ENCODE data around the gene MUC7.
"Not testable (repeated sequence)": the region's sequence is repeated elsewhere in the genome, so short reads cannot be mapped to it uniquely, and the experiment has no call there.

The MUC7 gene

DNA sequence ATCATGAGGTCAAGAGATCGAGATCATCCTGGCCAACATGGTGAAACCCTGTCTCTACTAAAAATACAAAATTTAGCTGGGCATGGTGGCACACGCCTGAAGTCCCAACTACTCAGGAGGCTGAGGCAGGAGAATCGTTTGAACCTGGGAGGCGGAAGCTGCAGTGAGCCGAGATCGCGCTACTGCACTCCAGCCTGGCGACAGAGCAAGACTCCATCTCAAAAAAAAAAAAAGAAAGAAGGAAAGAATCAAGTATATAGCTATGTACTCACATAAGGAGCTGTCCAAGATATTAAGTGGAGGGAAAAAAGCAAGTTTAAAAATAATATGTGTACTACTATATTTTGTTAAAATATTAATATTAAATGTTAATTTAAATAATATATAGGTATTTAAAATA, 29.8 kb downstream of the MUC7 start:
- not testable (repeated sequence) for H3K4me1 ChIP-seq (ENCODE audit: insufficient read depth, low read length); H3K27me3 ChIP-seq (ENCODE audit: insufficient read depth, low read length); H3K36me3 ChIP-seq (ENCODE audit: insufficient read depth, low read length); H3K27ac ChIP-seq (ENCODE audit: low read depth, low read length); H3K9me3 ChIP-seq (ENCODE audit: insufficient read depth, low read depth, low read length); H3K9ac ChIP-seq (ENCODE audit: low read depth, low read length); H3K4me3 ChIP-seq (ENCODE audit: low read length)
- WGBS = 88% methylated on average over 6 of the region's 8 CpGs

DNA sequence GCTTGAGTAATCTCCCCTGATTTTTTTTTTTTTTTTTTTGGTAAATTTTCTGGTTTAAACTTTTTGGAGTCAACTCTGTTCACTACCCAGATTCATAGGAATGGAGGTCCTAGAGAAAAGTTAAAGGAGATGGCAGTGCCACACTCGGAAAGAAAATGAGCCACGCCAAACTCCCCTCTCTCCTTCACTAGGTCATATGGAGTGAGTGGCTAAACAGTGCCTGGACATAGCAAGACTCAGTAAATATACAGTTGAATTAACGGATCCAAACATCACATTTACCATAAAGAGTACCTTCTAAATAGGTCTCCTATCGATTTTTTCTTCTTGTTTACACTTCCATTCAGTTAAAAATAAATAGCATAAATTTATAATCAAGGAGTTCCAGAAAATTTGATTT, 32.7 kb downstream of the MUC7 start:
- no peaks in the 10 kb centered on the region for H3K9me3 ChIP-seq (ENCODE audit: insufficient read depth, low read depth, low read length)
- H3K27me3 ChIP-seq (ENCODE audit: insufficient read depth, low read length) = no peaks in the 10 kb centered on the region
- H3K4me3 ChIP-seq (ENCODE audit: low read length) = no peak overlapping the region
- no peaks in the 10 kb centered on the region for H3K4me1 ChIP-seq (ENCODE audit: insufficient read depth, low read length)
- no peak overlapping the region for H3K9ac ChIP-seq (ENCODE audit: low read depth, low read length)
- WGBS = 76% methylated on average over 3 of the region's 4 CpGs
- H3K27ac ChIP-seq (ENCODE audit: low read depth, low read length) = no peak overlapping the region
- no peaks in the 10 kb centered on the region for H3K36me3 ChIP-seq (ENCODE audit: insufficient read depth, low read length)

DNA sequence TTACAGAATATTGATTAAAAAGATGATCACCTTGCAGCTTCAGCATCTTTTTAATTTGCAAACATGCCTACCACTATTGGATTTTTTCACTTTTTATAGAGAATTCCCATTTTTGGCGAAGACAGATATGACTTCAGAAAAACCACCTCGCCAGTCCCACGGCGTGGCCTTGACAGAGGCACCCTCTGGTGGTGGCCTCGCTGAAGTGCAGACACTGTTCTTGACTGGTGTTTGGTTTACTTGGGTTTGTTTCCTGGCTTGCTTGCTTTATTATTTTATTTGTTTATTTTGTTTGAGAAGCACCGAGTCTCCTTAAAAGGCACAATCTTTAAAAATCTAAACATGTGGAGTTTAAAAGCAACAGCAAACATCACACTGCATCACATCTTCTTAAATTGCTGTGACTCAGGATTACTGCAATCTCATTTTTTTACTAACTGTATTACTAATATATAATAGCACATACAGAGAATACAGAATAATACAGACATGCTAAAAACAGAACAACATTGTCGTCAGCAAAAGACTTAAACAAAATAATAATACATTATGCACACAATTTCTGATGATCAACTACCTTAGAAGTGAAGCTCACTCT, 33.3 kb downstream of the MUC7 start:
- H3K4me1 ChIP-seq (ENCODE audit: insufficient read depth, low read length) = no peaks in the 10 kb centered on the region
- H3K27me3 ChIP-seq (ENCODE audit: insufficient read depth, low read length) = no peaks in the 10 kb centered on the region
- H3K9me3 ChIP-seq (ENCODE audit: insufficient read depth, low read depth, low read length) = no peaks in the 10 kb centered on the region
- H3K9ac ChIP-seq (ENCODE audit: low read depth, low read length) = no peak overlapping the region
- H3K36me3 ChIP-seq (ENCODE audit: insufficient read depth, low read length) = no peaks in the 10 kb centered on the region
- no peak overlapping the region for H3K4me3 ChIP-seq (ENCODE audit: low read length)
- 11% methylated on average over 7 of the region's 7 CpGs for WGBS
- no peak overlapping the region for H3K27ac ChIP-seq (ENCODE audit: low read depth, low read length)

DNA sequence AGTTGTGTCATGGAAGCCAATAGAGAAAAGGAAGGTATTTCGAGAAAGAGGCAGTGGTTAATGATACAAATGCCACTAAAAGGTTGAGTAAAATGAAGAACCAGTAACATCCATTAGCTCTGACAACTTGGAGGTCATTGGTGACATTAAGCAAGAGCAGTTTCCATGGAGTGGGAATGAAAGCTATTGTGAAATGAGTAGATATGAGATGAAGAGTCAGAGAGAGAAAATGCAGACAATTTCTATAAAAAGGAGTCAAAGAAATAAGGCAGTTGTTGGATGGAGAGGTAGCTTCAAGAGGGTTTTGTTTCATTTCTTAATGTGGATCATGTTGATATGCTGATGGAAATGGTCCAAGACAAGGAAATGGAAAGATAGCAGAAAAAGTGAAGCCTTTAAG, 36.8 kb downstream of the MUC7 start:
- no peak overlapping the region for H3K9ac ChIP-seq (ENCODE audit: low read depth, low read length)
- no peaks in the 10 kb centered on the region for H3K4me1 ChIP-seq (ENCODE audit: insufficient read depth, low read length)
- 63% methylated on average over 1 of the region's 1 CpG for WGBS
- no peaks in the 10 kb centered on the region for H3K9me3 ChIP-seq (ENCODE audit: insufficient read depth, low read depth, low read length)
- no peaks in the 10 kb centered on the region for H3K36me3 ChIP-seq (ENCODE audit: insufficient read depth, low read length)
- no peak overlapping the region for H3K4me3 ChIP-seq (ENCODE audit: low read length)
- H3K27me3 ChIP-seq (ENCODE audit: insufficient read depth, low read length) = no peaks in the 10 kb centered on the region
- H3K27ac ChIP-seq (ENCODE audit: low read depth, low read length) = no peak overlapping the region

DNA sequence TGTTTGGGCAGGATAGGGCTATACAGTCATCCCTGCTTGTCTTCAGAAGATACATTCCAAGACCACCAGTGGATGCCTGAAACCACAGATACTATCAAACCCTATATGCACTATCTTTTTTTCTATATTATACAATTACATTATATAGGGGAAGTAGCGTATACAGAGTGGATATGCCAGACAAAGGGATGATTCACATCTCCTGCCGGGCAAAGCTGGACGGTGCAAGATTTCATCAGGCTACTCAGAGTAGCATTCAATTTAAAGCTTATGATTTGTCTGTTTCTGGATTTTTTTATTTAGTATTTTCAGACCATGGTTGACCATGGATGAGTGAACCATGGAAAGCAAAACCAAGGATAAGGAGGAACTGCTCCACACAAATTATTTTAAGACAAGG, 39.4 kb downstream of the MUC7 start:
- no peak overlapping the region for H3K27ac ChIP-seq (ENCODE audit: low read depth, low read length)
- H3K9me3 ChIP-seq (ENCODE audit: insufficient read depth, low read depth, low read length) = no peaks in the 10 kb centered on the region
- no peaks in the 10 kb centered on the region for H3K27me3 ChIP-seq (ENCODE audit: insufficient read depth, low read length)
- no peak overlapping the region for H3K4me3 ChIP-seq (ENCODE audit: low read length)
- H3K36me3 ChIP-seq (ENCODE audit: insufficient read depth, low read length) = no peaks in the 10 kb centered on the region
- 89% methylated on average over 3 of the region's 3 CpGs for WGBS
- no peaks in the 10 kb centered on the region for H3K4me1 ChIP-seq (ENCODE audit: insufficient read depth, low read length)
- no peak overlapping the region for H3K9ac ChIP-seq (ENCODE audit: low read depth, low read length)

DNA sequence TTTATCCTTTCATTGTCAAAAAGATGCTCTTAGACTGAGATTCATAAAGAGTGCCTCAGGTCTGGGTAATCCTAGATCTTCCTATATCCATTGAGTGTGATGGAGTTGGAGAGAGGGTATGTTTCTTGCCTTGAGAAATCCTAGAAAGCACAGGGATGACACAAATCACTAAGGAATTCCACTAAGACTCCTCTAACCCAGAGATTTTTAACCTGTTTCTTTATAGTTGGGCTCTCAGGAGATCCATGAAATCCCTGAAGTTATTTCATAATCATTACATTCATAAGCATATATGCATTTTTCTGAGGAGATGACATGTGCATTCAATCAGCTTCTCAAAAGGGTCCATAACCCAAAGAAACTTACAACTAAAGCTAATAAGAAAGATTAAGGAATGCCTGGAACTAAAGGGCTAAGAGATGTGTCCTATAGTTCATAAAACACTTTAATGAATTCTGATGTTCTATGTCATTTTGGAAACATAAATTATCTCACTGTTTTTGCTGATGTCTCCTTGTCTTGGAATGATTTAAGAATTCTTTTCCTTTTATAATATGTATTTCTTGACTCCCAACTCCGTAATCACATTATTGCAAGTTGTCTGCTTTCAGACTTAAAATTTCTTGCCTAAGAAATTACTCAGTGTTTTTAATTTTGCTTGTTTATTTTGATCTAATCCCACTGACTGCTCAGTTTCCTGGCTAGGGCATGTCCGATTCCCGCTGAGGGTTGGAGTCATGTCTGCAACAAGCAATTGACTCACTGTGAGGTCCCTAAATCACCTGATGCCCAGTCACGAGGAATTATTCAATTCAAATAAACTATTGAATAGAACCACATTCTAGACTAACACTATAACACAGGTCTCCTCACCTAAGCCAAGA, 43.6 kb downstream of the MUC7 start:
- Histone ChIP-seq H3K9me3 (ENCODE audit: insufficient read depth, low read depth, low read length) (no peaks in the 10 kb centered on the region), H3K4me3 (ENCODE audit: low read length) (no peak overlapping the region), H3K27me3 (ENCODE audit: insufficient read depth, low read length) (no peaks in the 10 kb centered on the region), H3K36me3 (ENCODE audit: insufficient read depth, low read length) (no peaks in the 10 kb centered on the region), H3K27ac (ENCODE audit: low read depth, low read length) (no peak overlapping the region), H3K4me1 (ENCODE audit: insufficient read depth, low read length) (no peaks in the 10 kb centered on the region), H3K9ac (ENCODE audit: low read depth, low read length) (no peak overlapping the region)
- 91% methylated on average over 4 of the region's 4 CpGs for WGBS

DNA sequence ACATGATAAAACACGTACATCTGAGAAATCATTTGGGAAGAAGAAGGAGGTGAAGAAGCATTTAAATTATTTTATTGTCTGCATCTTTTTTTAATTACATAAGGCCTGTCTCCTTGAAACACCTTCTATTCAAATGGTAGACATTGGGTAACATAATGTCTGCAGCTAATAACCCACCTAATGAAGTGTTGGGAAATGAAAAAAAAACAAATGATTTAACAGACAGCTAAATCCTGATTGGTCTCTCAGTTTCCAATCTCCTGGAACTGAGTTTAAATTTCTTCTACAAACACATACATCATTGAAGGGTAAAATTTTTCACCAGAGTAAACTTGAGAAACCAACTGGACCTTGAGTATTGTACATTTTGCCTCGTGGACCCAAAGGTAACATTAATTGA, 46.3 kb downstream of the MUC7 start, which contains the start of gene AMTN:
Gene AMTN, plus strand, starts transcription at position 301 of the 400 bp plus-strand sequence. CDS start 209 bp downstream, outside the sequence.
- Histone ChIP-seq H3K27me3 (ENCODE audit: insufficient read depth, low read length) (no peaks in the 10 kb centered on the region), H3K4me1 (ENCODE audit: insufficient read depth, low read length) (no peaks in the 10 kb centered on the region), H3K36me3 (ENCODE audit: insufficient read depth, low read length) (no peaks in the 10 kb centered on the region), H3K9ac (ENCODE audit: low read depth, low read length) (no peak within 1 kb of the TSS), H3K27ac (ENCODE audit: low read depth, low read length) (no peak within 1 kb of the TSS), H3K9me3 (ENCODE audit: insufficient read depth, low read depth, low read length) (no peaks in the 10 kb centered on the region), H3K4me3 (ENCODE audit: low read length) (no peak within 1 kb of the TSS)
- 100% methylated on average over 1 of the region's 2 CpGs for WGBS

DNA sequence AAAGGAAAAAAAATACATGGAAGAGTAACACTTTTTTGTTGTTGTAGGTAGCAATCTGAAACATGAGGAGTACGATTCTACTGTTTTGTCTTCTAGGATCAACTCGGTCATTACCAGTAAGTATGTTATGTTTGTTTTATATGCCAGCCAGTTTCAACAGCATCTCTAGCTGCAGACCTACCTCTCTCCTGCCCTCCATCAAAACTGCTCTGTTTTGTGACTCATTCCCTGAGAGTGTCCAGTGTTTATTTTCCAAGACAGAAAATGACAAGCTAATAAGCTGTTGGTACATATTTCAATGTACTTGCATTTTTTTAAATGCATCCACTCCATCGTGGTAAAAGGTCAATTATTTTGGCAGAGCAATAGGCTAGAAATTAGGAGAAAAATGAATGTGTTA, 46.7 kb downstream of the MUC7 start:
- Histone ChIP-seq H3K4me3 (ENCODE audit: low read length) (no peak overlapping the region), H3K9ac (ENCODE audit: low read depth, low read length) (no peak overlapping the region), H3K27ac (ENCODE audit: low read depth, low read length) (no peak overlapping the region), H3K9me3 (ENCODE audit: insufficient read depth, low read depth, low read length) (no peaks in the 10 kb centered on the region), H3K4me1 (ENCODE audit: insufficient read depth, low read length) (no peaks in the 10 kb centered on the region), H3K36me3 (ENCODE audit: insufficient read depth, low read length) (no peaks in the 10 kb centered on the region), H3K27me3 (ENCODE audit: insufficient read depth, low read length) (no peaks in the 10 kb centered on the region)
- 90% methylated on average over 3 of the region's 3 CpGs for WGBS

DNA sequence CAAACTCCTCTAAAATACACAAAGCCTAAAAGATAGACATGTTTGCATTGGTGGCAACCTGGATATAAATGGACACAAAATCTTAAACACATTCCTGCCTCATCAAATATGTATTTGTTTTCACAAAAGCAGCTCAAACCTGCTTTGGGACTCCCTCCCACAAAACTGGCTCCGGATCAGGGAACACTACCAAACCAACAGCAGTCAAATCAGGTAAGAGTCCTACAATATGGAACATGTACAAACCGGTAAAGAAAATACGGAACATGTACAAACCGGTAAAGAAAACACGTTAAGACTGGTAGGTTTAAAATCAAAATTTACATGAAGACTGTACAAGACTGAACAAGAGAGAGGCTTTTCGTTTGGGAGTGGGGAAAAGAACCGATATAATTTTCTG, 50.6 kb downstream of the MUC7 start:
- Histone ChIP-seq H3K9ac (ENCODE audit: low read depth, low read length) (no peak overlapping the region), H3K27me3 (ENCODE audit: insufficient read depth, low read length) (no peaks in the 10 kb centered on the region), H3K36me3 (ENCODE audit: insufficient read depth, low read length) (no peaks in the 10 kb centered on the region), H3K4me1 (ENCODE audit: insufficient read depth, low read length) (no peaks in the 10 kb centered on the region), H3K4me3 (ENCODE audit: low read length) (no peak overlapping the region), H3K27ac (ENCODE audit: low read depth, low read length) (no peak overlapping the region), H3K9me3 (ENCODE audit: insufficient read depth, low read depth, low read length) (no peaks in the 10 kb centered on the region)
- 87% methylated on average over 7 of the region's 7 CpGs for WGBS

DNA sequence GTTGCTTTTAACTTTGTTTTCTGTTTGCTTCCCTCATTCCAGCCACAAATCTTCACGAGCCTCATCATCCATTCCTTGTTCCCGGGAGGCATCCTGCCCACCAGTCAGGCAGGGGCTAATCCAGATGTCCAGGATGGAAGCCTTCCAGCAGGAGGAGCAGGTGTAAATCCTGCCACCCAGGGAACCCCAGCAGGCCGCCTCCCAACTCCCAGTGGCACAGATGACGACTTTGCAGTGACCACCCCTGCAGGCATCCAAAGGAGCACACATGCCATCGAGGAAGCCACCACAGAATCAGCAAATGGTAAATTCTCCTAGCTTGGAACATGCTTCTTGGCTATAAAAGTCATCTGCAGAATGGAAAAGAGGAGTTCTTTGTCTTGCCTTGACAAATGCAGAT, 59.0 kb downstream of the MUC7 start:
- H3K27me3 ChIP-seq (ENCODE audit: insufficient read depth, low read length) = no peaks in the 10 kb centered on the region
- no peak overlapping the region for H3K4me3 ChIP-seq (ENCODE audit: low read length)
- no peak overlapping the region for H3K9ac ChIP-seq (ENCODE audit: low read depth, low read length)
- 71% methylated on average over 5 of the region's 5 CpGs for WGBS
- no peak overlapping the region for H3K27ac ChIP-seq (ENCODE audit: low read depth, low read length)
- no peaks in the 10 kb centered on the region for H3K9me3 ChIP-seq (ENCODE audit: insufficient read depth, low read depth, low read length)
- H3K4me1 ChIP-seq (ENCODE audit: insufficient read depth, low read length) = no peaks in the 10 kb centered on the region
- H3K36me3 ChIP-seq (ENCODE audit: insufficient read depth, low read length) = no peaks in the 10 kb centered on the region

DNA sequence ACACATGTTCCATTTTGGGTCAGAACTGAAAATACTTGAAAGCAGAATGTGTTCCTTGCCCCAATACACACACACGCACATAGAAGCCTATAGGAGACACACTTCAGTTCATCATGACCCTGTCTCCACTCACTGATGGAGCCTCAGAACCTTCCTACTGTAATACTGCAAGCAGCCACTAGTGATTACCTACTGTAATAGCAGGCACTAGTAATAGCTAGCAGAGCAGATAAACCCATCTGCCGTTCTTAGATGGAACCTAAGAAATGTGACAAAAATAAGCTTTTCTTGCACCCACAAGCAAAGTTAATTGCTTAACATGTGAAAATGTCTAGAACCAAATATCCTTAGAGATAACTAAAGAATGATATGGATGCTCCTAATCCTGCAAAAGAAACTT, 60.0 kb downstream of the MUC7 start:
- Histone ChIP-seq H3K27me3 (ENCODE audit: insufficient read depth, low read length) (no peaks in the 10 kb centered on the region), H3K36me3 (ENCODE audit: insufficient read depth, low read length) (no peaks in the 10 kb centered on the region), H3K4me1 (ENCODE audit: insufficient read depth, low read length) (no peaks in the 10 kb centered on the region), H3K9ac (ENCODE audit: low read depth, low read length) (no peak overlapping the region), H3K9me3 (ENCODE audit: insufficient read depth, low read depth, low read length) (no peaks in the 10 kb centered on the region), H3K4me3 (ENCODE audit: low read length) (no peak overlapping the region), H3K27ac (ENCODE audit: low read depth, low read length) (no peak overlapping the region)
- 69% methylated on average over 2 of the region's 2 CpGs for WGBS

All from HUES64 (cell line).